Duodenal mucosa (tissue), 2 donors: ENCODE measurements around the gene MBL2.

Source experiments
- H3K27ac ChIP-seq: one replicate; pipeline ENCODE4 v1.7.0; 2013; ENCODE audit warnings: low read depth, low read length
- H3K27me3 ChIP-seq, 2 donors: one replicate each; pipeline ENCODE4 v1.7.0; 2013; ENCODE audit warnings: low read length in 2 of 2, control low read depth in 1 of 2; ENCODE audit not compliant: insufficient read depth in 2 of 2, control insufficient read depth in 1 of 2
- H3K36me3 ChIP-seq, 2 donors: one replicate each; pipeline ENCODE4 v1.7.0; 2013; ENCODE audit warnings: low read length in 2 of 2, control low read depth in 1 of 2; ENCODE audit not compliant: insufficient read depth in 2 of 2, control insufficient read depth in 1 of 2
- H3K4me1 ChIP-seq, 2 donors: one replicate each; pipeline ENCODE4 v1.7.0; 2013; ENCODE audit warnings: low read length in 2 of 2, control low read depth in 1 of 2; ENCODE audit not compliant: insufficient read depth in 2 of 2, control insufficient read depth in 1 of 2
- H3K4me3 ChIP-seq, 2 donors: one replicate each; pipeline ENCODE4 v1.7.0; 2013; ENCODE audit warnings: low read length in 2 of 2, low read depth in 1 of 2
- H3K9ac ChIP-seq, 2 donors: one replicate each; pipeline ENCODE4 v1.7.0; 2013; ENCODE audit warnings: low read length in 2 of 2, low read depth in 1 of 2
- H3K9me3 ChIP-seq, 2 donors: one replicate each; pipeline ENCODE4 v1.7.0; 2013; ENCODE audit warnings: low read length in 2 of 2, control low read depth in 1 of 2; ENCODE audit not compliant: control insufficient read depth in 1 of 2

The MBL2 gene

DNA sequence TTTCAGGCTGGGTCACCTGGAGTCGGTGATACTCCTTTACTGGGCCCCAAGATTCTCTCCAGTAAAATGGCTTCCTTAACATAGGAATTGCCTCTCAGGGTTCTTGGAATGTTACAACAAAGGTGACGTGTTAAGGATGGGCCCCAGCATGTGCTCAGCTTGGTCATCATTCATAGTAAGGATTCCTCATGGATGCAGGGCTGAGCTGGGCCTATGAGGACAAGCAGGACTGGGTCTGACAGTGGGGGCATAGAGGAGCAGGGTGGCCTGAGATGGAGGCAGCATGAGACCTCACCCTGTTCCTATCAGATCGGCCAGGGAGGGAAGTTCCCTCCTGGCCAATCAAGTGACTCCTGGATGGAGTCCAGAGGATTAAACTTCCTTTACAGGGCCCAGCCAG lies 12.8 kb upstream of the MBL2 start:
- Histone ChIP-seq H3K27me3 (no peaks in the 10 kb centered on the region), H3K4me3 (no peak overlapping the region), H3K36me3 (no peaks in the 10 kb centered on the region), H3K27ac (no peak overlapping the region), H3K4me1 (no peaks in the 10 kb centered on the region), H3K9ac (no peak overlapping the region), H3K9me3 (no peaks in the 10 kb centered on the region)

DNA sequence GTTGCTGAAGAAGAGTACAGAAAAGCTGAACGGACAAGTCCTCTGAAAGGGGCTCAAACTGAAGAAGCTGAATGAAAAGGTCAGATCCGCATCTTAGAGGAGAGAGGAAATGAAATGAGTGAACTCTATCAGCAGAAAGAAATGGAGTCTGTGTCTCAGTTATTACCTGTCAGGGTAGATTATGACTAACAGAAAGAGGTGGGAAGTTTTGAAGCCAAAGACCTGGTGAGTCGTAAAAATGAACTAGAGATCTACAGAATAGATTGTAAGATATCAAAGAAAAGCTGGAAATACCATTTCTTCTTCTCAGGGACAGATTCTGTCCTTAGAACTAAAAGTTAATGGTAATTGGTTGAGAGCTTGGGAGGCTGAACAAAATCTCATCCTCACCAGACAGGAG lies 11.1 kb upstream of the MBL2 start:
- no peaks in the 10 kb centered on the region for H3K36me3 ChIP-seq
- no peak overlapping the region for H3K4me3 ChIP-seq
- H3K27me3 ChIP-seq: no peaks in the 10 kb centered on the region
- no peak overlapping the region for H3K27ac ChIP-seq
- no peak overlapping the region for H3K9ac ChIP-seq
- H3K4me1 ChIP-seq: no peaks in the 10 kb centered on the region
- no peaks in the 10 kb centered on the region for H3K9me3 ChIP-seq

DNA sequence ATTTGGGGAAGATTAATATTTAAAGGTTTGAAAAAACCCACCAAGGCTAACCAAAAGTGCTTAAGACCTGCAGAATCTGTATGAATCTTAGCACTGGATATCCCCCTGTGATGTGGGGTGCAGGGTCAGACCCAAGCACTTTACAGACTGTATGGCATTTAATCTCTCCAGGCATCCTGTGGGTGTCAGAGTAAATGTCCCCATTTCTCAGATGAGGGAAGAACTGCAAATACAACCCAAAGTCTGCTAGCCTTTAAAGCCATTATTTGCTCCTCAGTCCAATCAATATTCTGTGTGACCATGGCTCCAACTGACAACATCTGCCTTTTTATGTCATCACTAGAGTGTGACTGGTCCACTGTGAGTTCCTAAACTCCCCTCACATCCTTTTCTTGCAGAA lies 10.0 kb upstream of the MBL2 start:
- H3K36me3 ChIP-seq: no peaks in the 10 kb centered on the region
- no peaks in the 10 kb centered on the region for H3K9me3 ChIP-seq
- H3K27me3 ChIP-seq: no peaks in the 10 kb centered on the region
- H3K4me1 ChIP-seq: no peaks in the 10 kb centered on the region
- no peak overlapping the region for H3K4me3 ChIP-seq
- no peak overlapping the region for H3K27ac ChIP-seq
- H3K9ac ChIP-seq: no peak overlapping the region

DNA sequence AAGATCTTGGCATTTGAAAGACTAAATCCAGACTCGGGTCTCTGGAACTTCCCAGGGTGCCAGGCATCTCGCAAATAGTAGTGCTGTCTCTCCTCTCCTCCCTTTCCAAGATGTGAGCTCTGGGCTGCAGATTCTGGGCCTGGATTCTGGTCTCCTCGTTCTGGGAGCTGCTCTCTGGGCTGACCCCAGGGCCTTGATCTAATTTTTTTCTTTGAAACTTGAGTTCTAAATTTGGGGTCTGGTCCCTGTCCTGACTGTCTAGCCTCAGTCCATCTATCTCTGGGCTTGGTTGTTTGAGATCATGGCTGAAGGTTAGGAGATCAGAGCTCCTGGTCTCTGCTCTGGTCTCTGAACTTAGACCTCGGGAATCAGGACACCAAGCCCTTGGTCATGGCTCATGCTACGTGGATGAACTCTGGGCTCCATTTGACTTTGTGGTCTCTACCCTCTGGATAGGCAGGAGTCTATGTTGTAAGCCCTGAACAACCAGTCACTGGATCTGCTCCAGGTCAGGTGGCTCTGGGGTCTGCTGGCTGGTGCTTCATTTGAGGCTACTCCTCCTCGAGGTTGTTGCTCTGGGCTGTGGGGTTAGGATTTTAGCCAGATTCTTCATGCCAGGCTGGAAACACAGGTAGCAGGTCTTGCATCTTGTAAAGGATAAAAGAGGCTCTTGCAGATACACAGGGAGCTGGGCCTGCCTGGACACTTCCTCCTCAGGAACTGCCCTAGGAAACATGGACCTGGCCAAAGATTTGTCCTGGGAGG lies 8.0 kb upstream of the MBL2 start:
- Histone ChIP-seq H3K4me1 (peaks cover 0 to 1% of the 10 kb centered on the region in 2 donors), H3K27ac (no peak overlapping the region), H3K27me3 (no peaks in the 10 kb centered on the region), H3K9ac (no peak overlapping the region), H3K4me3 (no peak overlapping the region), H3K9me3 (no peaks in the 10 kb centered on the region), H3K36me3 (no peaks in the 10 kb centered on the region)

DNA sequence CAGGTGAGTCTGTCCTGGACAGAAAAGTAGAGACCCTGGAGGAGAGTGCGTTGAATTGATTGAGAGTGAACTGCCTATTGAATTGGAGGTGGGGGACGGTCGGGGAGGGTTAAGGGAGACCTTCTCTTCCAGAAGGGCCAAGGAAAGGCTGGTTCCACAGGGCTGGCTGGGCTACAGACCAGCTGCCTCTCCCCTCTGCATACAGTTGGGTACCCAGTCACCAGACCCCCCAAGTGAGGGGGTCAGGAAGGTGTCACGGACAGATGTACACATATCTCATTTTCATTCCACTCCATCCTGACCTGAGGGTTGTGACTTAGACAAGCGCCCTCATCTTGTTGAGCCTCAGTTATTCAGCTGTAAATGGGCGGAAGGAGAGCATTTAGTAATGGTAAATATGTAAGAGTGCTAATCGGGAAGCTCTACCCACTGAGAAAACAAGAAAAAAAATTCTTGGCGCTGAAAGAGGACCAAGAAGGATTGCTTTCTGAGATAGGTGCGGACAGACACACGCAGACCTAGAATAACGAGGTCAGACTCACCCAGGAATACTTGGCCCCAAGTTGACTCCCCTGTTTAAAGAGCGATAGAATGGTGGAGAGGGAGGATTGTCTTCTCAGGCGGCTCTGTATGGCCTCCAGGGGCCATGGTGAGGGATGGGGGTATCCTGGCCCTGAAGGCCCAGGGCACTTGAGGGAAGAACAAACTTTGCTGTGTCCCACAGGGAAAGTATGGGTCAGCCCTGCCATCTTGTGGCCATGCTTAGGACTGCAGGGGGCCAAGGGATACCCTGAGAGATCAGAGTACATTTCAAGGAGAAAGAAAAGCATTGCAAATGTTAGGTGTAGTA lies 7.2 kb upstream of the MBL2 start:
- Histone ChIP-seq H3K4me1 (peaks cover 5 to 6% of the 10 kb centered on the region in 2 donors), H3K36me3 (no peaks in the 10 kb centered on the region), H3K9me3 (no peaks in the 10 kb centered on the region), H3K27me3 (no peaks in the 10 kb centered on the region), H3K4me3 (no peak overlapping the region), H3K9ac (no peak overlapping the region), H3K27ac (no peak overlapping the region)

DNA sequence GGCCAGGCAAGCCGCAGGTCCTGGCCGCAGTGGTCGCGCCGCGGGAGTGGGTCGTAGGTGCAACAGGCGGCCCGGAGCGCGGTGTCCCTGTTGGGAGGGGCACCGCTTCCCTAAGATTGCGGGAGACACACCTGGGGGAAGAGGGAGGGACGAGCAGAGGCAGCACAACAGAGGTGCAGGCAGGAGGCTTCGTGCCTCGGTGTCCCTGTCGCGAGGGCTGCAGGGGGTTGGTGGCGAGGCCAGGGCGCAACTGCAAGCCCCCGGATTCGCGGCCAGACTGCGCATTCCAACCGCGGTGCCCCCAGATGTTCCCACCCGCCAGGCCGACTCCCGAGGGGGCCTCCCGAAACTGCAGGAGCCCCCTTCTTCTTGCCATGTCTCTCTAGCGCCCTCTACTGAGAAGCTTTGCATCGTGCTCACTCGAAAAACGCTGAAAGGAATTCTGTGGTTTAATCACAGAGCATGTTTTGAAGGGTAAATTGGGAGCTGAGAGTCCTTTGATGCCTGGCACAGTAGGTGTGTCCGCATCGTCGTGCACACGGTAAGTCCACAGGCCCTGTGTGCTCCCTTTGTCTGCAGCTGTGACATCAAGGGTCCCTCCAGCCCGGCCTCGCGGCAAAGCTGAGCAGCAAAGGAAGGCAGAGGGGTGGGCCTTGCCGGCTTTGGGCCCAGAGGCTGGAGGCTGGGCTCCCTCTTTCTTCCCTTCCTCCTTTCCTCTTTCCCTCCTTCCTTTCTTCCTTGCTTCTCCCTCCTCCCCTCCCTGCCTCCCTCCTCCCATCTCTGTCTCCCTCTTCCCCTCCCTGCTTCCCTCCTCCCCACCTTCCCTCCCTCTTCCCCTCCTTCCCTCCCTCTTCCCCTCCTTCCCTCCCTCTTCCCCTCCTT lies 6.2 kb upstream of the MBL2 start:
- H3K27me3 ChIP-seq: no peaks in the 10 kb centered on the region

DNA sequence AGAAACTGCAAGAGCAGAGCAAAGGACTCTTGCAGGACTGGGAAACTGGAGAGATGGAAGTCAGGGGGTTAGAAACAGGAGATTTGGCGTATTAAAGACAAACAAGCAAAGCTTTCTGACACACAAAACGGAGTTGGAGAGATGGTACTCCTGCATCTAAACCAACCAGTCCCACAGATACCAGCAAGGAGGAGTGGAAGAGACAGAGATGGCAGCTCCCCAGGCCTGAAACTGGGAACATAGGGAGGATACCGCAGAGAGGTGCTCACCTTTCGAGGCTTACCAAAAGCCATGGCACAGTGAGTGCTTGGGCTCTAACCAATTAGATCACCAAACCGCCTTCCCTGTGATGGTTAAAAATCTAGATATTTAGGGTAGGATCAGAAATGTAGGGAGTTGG lies 4.8 kb upstream of the MBL2 start:
- no peak overlapping the region for H3K4me3 ChIP-seq
- no peak overlapping the region for H3K27ac ChIP-seq

More for the DNA sequence above, 6.2 kb upstream of the MBL2 start:
- H3K36me3 ChIP-seq: no peaks in the 10 kb centered on the region
- H3K4me3 ChIP-seq: no peak overlapping the region
- no peaks in the 10 kb centered on the region for H3K9me3 ChIP-seq
- peaks cover 15 to 16% of the 10 kb centered on the region in 2 donors for H3K4me1 ChIP-seq
- no peak overlapping the region for H3K27ac ChIP-seq
- no peak overlapping the region for H3K9ac ChIP-seq

DNA sequence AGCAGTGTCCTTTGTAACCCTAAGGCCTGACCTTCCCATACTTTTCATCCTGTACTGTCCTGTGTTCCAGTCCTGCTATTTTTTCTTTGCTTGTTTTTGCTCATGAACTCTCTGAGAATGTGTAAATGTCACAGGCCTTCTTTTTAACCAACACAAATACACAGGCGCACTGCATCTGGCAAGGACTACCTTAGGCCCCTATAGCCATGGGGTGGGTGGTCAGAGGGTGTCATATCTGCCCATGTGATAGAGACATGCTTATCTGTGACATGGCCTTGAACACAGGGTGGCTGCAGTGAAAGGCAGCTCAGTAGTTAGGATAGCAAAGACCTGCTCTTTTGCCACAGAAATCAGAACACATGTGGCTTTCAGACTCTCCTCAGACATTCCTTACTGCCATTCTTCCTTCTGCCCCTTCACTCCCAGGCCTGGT lies 3.9 kb upstream of the MBL2 start:
- Histone ChIP-seq H3K4me1 (peaks cover 16 to 17% of the 10 kb centered on the region in 2 donors), H3K4me3 (no peak overlapping the region), H3K27me3 (no peaks in the 10 kb centered on the region), H3K36me3 (no peaks in the 10 kb centered on the region), H3K9me3 (no peaks in the 10 kb centered on the region), H3K27ac (no peak overlapping the region), H3K9ac (no peak overlapping the region)

More for the DNA sequence above, 4.8 kb upstream of the MBL2 start:
- no peak overlapping the region for H3K9ac ChIP-seq
- no peaks in the 10 kb centered on the region for H3K9me3 ChIP-seq
- H3K4me1 ChIP-seq: peaks cover 16 to 17% of the 10 kb centered on the region in 2 donors
- H3K36me3 ChIP-seq: no peaks in the 10 kb centered on the region
- no peaks in the 10 kb centered on the region for H3K27me3 ChIP-seq

DNA sequence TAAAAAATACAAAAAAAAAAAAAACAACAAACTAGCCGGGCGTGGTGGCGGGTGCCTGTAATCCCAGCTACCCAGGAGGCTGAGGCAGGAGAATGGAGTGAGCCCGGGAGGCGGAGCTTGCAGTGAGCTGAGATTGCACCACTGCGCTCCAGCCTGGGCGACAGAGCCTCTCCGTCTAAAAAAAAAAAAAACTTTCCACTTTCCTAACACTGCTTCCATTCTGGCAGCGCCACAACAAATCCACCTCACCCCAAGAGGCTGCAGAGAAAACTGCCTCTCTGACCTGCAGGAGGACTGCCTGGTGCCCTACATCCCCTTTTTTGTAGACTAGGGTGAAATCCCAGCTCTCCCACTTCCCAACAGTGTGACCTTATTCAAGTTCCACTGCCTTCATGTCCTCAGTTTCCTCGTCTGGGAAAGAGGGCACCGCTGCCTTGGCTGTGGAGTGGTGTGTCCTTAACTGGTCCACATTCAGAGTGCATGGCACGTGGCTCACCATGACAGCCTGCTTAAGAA lies 2.6 kb upstream of the MBL2 start:
- peaks cover 16 to 17% of the 10 kb centered on the region in 2 donors for H3K4me1 ChIP-seq
- H3K4me3 ChIP-seq: no peak overlapping the region
- no peak overlapping the region for H3K27ac ChIP-seq
- no peaks in the 10 kb centered on the region for H3K36me3 ChIP-seq
- no peaks in the 10 kb centered on the region for H3K27me3 ChIP-seq
- no peak overlapping the region for H3K9ac ChIP-seq
- no peaks in the 10 kb centered on the region for H3K9me3 ChIP-seq
